Pancreas (tissue), 10 donors: ENCODE measurements around the gene EPHA5. TPM values are rescaled to one million over a fixed set of nuclear protein-coding genes. Genes with fewer than 3 reads are reported as not detected.

Experiments
- ATAC-seq, 4 donors: fragments of 200-7000 bp; cut with Tn5 transposase; one replicate each; pipeline versions ENCODE4 v1.8.0 to v1.9.1; 2020; ENCODE audit warnings: mild to moderate bottlenecking in 4 of 4, moderate library complexity in 4 of 4
- DNase-seq, 6 donors: peaks; one replicate each; pipeline ENCODE4 v3.0.0-alpha.2; 2020
- FAIRE-seq: peaks from 2 replicates; lab custom pipeline; 2012; peaks lifted over from hg19 to GRCh38; lab: Jason Lieb, UNC
- H3K27ac ChIP-seq, 4 donors: fragments of 200-600 bp; sonication (generic); 1 replicate in 3 of 4; 2 replicates in 1 of 4; pipeline versions ENCODE4 v1.5.0 to v1.8.0; 2020
- H3K27me3 ChIP-seq, 4 donors: fragments of 200-600 bp; one replicate each; pipeline ENCODE4 v1.8.0; 2021
- H3K36me3 ChIP-seq, 3 donors: fragments of 200-600 bp; sonication (generic) in 1 of 3; one replicate each; pipeline versions ENCODE4 v1.5.0 to v1.8.0; 2020 to 2021
- H3K4me1 ChIP-seq, 3 donors: fragments of 200-600 bp; one replicate each; pipeline ENCODE4 v1.8.0; 2021
- H3K4me3 ChIP-seq, 4 donors: fragments of 200-600 bp; sonication (generic) in 2 of 4; one replicate each; pipeline versions ENCODE4 v1.5.0 to v1.8.0; 2020 to 2021
- H3K9me3 ChIP-seq, 4 donors: fragments of 200-600 bp; one replicate each; pipeline ENCODE4 v1.8.0; 2021
- CTCF ChIP-seq, 4 donors: fragments of 200-600 bp; sonication (generic) in 3 of 4; IDR thresholded peaks; one replicate each; pipeline versions ENCODE4 v1.5.0 to v1.8.0; 2021; ENCODE audit warnings: antibody characterized with exemption in 4 of 4
- WGBS, 2 donors: extraction: QIAGEN DNeasy Blood & Tissue Kit; methylation state at CpG; one replicate each; pipeline ENCODE4 v1.1.7; 2013; 5-methylcytosine and 5-hydroxymethylcytosine counted together
- intact Hi-C, 3 donors: fragments of 100-400 bp; cut with DNase I; formaldehyde crosslinking; loops; one replicate each; pipeline versions ENCODE4 v1.11.1 to v1.14.2; 2022
- polyA plus RNA-seq, 2 donors: library from polyadenylated mRNA; stranded (reverse); fragments of 200-250 nt; gene quantifications; one replicate each; pipeline ENCODE4 v1.2.3, GENCODE V29; 2013
- total RNA-seq, 6 donors: library from RNA; stranded (reverse); fragmentation: NEBNext Ultra II Directional in 4 of 6; extraction: Animal tissue kit (Norgen Biotek cat#: 25700) in 4 of 6; gene quantifications; one replicate each; pipeline versions ENCODE4 v1.2.1 to v1.2.4, GENCODE V29; 2021 to 2023
- donor health status: healthy with polysubstance abuse.
- donor health status: DM: no; HTN: no; CAD: no; lungs with moderate emphysema.
- donor health status: DM: no; HTN: no; CAD: no.
- donor health status: control.
- donor health status: control.
- donor health status: Bipolar disorder and iron deficiency.
- donor health status: DM: yes; HTN: yes; CAD: no.
- donor health status: DM: no; HTN: no; CAD: no.
- donor health status: DM: no; HTN: no; CAD: no.
- donor health status: DM: yes; HTN: yes; CAD: no.

Gene EPHA5
- total and polyA plus RNA-seq, 8 donors = under 0.01 to 0.12 TPM; not detected in 6

DNA sequence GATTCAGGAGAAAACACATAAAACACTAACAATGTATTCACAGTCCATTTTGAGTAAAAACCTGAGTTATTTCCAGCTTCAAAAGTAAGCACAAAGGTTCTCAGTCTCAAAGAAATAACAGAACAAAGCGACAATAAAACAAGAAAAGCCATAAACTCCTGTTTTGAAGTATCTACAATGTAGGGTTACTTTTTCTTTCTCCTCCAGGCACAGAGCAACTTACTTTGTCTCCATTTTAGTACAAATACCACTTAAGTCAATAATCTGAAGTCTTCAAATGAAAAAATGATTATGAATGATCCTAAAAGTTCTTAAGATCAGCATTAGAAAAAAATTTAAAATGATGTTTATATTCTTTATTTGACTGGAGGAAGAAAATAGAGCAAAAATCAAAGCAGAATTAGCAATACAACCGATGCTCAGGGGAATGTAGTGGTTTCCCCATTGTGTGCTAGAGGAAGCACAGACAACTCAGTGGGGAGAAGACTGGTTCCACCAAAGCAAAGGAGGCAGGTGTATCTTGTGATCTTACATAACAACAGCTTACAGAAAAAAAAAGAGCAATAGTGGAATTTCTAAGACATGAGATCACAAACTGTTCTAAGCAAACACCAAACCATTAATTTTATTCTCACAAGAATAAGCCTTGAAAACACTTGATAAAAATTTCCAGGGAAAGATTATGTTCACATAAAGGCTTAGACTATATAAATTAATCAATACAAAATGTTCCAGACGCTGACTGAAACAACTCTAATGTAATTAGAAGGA lies 35.1 kb downstream of the EPHA5 start:
- WGBS, 2 donors = 34% methylated on average over 3 of the region's 3 CpGs
- H3K9me3 ChIP-seq = no peaks in the 10 kb centered on the region
- intact Hi-C loops = no loop called here
- ATAC-seq = no peak
- no peak for DNase-seq
- H3K27me3 ChIP-seq = no peaks in the 10 kb centered on the region
- no peaks in the 10 kb centered on the region for H3K4me1 ChIP-seq
- no peak for TF ChIP-seq CTCF (IDR thresholded peaks at IDR 0.05)
- no peak for FAIRE-seq
- H3K36me3 ChIP-seq = no peaks in the 10 kb centered on the region
- H3K4me3 ChIP-seq = no peak overlapping the region
- no peak overlapping the region for H3K27ac ChIP-seq

- H3K27me3 ChIP-seq = no peaks in the 10 kb centered on the region
- no peak overlapping the region for H3K4me3 ChIP-seq
- H3K27ac ChIP-seq = no peak overlapping the region
- no peak for ATAC-seq
- intact Hi-C loops = no loop called here
- no peaks in the 10 kb centered on the region for H3K9me3 ChIP-seq
- FAIRE-seq = no peak
- H3K36me3 ChIP-seq = no peaks in the 10 kb centered on the region
- DNase-seq = no peak
- TF ChIP-seq CTCF (IDR thresholded peaks at IDR 0.05) = no peak
- H3K4me1 ChIP-seq = no peaks in the 10 kb centered on the region
Measured at GRCh38 chr4:65624651-65625050, 45.6 kb downstream of the EPHA5 start.

DNA sequence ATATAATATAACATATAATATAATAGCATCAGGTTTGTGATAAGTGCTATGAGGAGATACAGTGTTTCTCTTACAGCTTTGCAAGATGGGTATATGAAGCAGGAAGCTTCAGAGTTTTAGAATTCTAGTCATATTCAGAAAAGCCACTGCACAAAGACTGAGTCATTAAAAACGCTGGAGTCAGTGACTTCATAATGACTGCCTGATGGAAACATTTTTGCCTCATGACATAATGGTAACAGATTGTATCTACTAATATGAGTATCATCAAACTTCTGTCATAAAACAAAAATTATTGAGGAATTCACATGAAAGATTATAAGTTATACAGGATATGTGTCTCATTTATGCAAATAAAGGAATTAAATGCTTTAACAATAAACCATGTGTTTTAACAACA lies 46.8 kb downstream of the EPHA5 start:
- Histone ChIP-seq H3K4me3 (no peak overlapping the region), H3K4me1 (no peaks in the 10 kb centered on the region), H3K27me3 (no peaks in the 10 kb centered on the region), H3K9me3 (no peaks in the 10 kb centered on the region), H3K36me3 (no peaks in the 10 kb centered on the region), H3K27ac (no peak overlapping the region)
- no peak for TF ChIP-seq CTCF (IDR thresholded peaks at IDR 0.05)
- no peak for DNase-seq
- no peak for ATAC-seq
- FAIRE-seq = no peak
- WGBS, 2 donors = 31 to 46% methylated on average over 1 of the region's 1 CpG
- intact Hi-C loops = no loop called here

DNA sequence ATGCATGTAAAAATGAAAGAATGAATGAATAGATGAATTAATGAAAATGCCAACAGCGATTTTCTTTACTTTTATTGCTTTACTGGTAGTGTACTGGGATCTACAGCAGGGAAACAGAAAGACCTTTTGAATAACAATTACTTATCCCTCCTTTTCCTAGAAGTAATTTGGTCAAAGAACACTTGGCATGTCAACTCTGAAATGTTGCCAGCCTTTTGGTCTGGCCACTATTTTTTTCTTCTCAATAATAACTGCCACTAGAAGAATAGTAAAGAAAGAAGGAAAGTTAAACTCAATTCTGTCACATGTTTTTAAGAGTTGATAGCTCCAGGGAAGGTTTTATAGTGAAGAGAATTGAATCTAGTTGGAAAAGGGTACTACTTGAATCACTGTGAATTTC lies 52.9 kb downstream of the EPHA5 start:
- FAIRE-seq (no peak), DNase-seq (no peak), ATAC-seq (no peak)
- H3K36me3 ChIP-seq = no peaks in the 10 kb centered on the region
- no peak for TF ChIP-seq CTCF (IDR thresholded peaks at IDR 0.05)
- no peak overlapping the region for H3K27ac ChIP-seq
- H3K9me3 ChIP-seq = no peaks in the 10 kb centered on the region
- intact Hi-C loops = no loop called here
- no peak overlapping the region for H3K4me3 ChIP-seq
- H3K4me1 ChIP-seq = no peaks in the 10 kb centered on the region
- 46 to 58% methylated on average over 1 of the region's 1 CpG for WGBS, 2 donors
- no peaks in the 10 kb centered on the region for H3K27me3 ChIP-seq

DNA sequence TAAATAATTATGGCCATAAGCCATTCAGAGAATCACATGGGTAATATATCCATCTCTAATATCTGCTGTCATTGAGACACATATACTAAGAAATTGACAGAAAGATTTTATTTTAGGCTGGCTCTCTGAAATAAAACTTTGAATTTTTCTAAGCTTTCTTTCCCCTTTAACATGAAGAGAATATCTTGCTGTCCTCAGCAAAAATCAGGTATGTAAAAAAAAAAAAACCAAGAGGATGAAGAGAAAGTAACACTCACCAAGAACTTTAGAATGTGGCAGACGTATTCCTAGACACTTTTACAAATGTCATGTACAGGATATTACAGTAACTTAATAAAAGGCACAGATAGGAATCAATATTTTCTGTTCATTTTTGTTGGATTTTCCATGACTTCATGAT lies 65.8 kb downstream of the EPHA5 start:
- intact Hi-C loops = no loop called here
- Histone ChIP-seq H3K4me1 (no peaks in the 10 kb centered on the region), H3K27me3 (peaks cover 0 to 3% (median 0%) of the 10 kb centered on the region in 4 donors), H3K9me3 (no peaks in the 10 kb centered on the region), H3K4me3 (no peak overlapping the region), H3K27ac (no peak overlapping the region), H3K36me3 (no peaks in the 10 kb centered on the region)
- no peak for DNase-seq
- TF ChIP-seq CTCF (IDR thresholded peaks at IDR 0.05) = no peak
- ATAC-seq = no peak
- 63 to 76% methylated on average over 1 of the region's 1 CpG for WGBS, 2 donors
- no peak for FAIRE-seq
